Measurements from ENCODE around the gene KRTAP5-10. TPM values are rescaled to one million over a fixed set of nuclear protein-coding genes. Genes with fewer than 3 reads are reported as not detected.
"Not testable (repeated sequence)": the region's sequence is repeated elsewhere in the genome, so short reads cannot be mapped to it uniquely, and the experiment has no call there.

The KRTAP5-10 gene
- total and polyA plus RNA-seq, 9 of the 15 experiments (the other 6 are each of a cell fraction or from before 2014, with no cell fraction given), result not detected

DNA sequence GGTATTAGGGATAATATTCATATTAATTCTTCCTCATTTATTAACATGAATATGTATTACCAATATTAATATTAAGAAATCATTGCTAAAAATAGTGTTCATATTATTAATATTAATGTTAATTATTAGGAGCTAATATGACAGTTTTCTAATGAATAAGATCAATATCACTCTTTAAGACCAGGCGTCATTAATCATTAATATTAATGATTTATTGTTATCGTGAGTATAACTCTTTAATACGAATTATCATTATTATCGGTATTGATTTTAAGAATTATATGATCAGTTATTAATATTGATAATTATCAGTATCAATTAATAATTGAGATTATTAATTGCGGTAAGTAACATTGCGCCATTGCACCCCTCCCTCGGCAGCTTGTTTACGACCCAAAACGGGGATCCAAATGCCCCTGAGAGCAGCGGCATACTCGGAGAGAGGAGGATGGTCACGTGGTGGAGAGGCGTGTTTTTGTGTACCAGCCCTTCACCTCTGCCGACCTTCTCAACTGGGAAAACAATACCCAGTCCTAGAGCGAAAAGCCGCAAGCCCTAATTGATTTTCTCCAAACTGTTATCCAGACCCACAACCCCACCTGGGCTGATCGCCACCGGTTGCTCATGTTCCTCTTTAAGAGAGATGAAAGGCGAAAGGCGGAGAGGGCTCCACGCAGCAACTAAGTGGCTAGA, 46.0 kb downstream of the KRTAP5-10 start:
- 14% methylated on average over 19 of the region's 21 CpGs for WGBS (ENCODE audit: insufficient coverage, low coverage, missing lambda C conversion rate)
- H3K4me2 ChIP-seq (ENCODE audit: insufficient read depth, low read length); H3K9me1 ChIP-seq (ENCODE audit: control insufficient read depth, insufficient read depth, low read length); H3K79me2 ChIP-seq (ENCODE audit: control insufficient read depth, insufficient read depth, low read length); FAIRE-seq; H3K9ac ChIP-seq (ENCODE audit: insufficient read depth in 1 of 2, low read depth in 2 of 2, low read length in 2 of 2); intact Hi-C loops (cut with micrococcal nuclease); H2AFZ ChIP-seq (ENCODE audit: low read depth, low read length); H4K20me1 ChIP-seq (replicated peaks; ENCODE audit: control insufficient read depth, insufficient read depth, low read length); BruUV-seq (replicated peaks); CTCF ChIA-PET (ENCODE audit: low intra/inter-chr PET ratio); H3K4me3 ChIP-seq; H3K36me3 ChIP-seq (ENCODE audit: control insufficient read depth, insufficient read depth, low read length); H3K27ac ChIP-seq (ENCODE audit: extremely low read depth, low read depth, low read length); DNase-seq (ENCODE audit: extremely low read depth in 1 of 4, low spot score in 3 of 4); H3K9me3 ChIP-seq (replicated peaks; ENCODE audit: control insufficient read depth, insufficient read depth, low read depth, low read length); POLR2A ChIA-PET; H3K4me1 ChIP-seq (replicated peaks in 1 of 2; ENCODE audit: control insufficient read depth in 2 of 2, insufficient read depth in 2 of 2, low read length in 2 of 2); ATAC-seq: not testable (repeated sequence)
- peaks cover 4 to 13% of the 10 kb centered on the region in 2 experiments for H3K27me3 ChIP-seq (ENCODE audit: control insufficient read depth in 2 of 2, insufficient read depth in 2 of 2, low read length in 2 of 2)
- TF ChIP-seq, protein P1, sequence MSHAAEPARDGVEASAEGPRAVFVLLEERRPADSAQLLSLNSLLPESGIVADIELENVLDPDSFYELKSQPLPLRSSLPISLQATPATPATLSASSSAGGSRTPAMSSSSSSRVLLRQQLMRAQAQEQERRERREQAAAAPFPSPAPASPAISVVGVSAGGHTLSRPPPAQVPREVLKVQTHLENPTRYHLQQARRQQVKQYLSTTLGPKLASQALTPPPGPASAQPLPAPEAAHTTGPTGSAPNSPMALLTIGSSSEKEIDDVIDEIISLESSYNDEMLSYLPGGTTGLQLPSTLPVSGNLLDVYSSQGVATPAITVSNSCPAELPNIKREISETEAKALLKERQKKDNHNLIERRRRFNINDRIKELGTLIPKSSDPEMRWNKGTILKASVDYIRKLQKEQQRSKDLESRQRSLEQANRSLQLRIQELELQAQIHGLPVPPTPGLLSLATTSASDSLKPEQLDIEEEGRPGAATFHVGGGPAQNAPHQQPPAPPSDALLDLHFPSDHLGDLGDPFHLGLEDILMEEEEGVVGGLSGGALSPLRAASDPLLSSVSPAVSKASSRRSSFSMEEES (CRISPR knock-in tag; IDR thresholded peaks at IDR 0.05), result peak; percentile 18; the same call in 1 of the 2 replicates
- TF ChIP-seq, protein P2, sequence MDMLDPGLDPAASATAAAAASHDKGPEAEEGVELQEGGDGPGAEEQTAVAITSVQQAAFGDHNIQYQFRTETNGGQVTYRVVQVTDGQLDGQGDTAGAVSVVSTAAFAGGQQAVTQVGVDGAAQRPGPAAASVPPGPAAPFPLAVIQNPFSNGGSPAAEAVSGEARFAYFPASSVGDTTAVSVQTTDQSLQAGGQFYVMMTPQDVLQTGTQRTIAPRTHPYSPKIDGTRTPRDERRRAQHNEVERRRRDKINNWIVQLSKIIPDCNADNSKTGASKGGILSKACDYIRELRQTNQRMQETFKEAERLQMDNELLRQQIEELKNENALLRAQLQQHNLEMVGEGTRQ (CRISPR knock-in tag; IDR thresholded peaks at IDR 0.05), result peak; percentile 73
- TF ChIP-seq, protein P3, sequence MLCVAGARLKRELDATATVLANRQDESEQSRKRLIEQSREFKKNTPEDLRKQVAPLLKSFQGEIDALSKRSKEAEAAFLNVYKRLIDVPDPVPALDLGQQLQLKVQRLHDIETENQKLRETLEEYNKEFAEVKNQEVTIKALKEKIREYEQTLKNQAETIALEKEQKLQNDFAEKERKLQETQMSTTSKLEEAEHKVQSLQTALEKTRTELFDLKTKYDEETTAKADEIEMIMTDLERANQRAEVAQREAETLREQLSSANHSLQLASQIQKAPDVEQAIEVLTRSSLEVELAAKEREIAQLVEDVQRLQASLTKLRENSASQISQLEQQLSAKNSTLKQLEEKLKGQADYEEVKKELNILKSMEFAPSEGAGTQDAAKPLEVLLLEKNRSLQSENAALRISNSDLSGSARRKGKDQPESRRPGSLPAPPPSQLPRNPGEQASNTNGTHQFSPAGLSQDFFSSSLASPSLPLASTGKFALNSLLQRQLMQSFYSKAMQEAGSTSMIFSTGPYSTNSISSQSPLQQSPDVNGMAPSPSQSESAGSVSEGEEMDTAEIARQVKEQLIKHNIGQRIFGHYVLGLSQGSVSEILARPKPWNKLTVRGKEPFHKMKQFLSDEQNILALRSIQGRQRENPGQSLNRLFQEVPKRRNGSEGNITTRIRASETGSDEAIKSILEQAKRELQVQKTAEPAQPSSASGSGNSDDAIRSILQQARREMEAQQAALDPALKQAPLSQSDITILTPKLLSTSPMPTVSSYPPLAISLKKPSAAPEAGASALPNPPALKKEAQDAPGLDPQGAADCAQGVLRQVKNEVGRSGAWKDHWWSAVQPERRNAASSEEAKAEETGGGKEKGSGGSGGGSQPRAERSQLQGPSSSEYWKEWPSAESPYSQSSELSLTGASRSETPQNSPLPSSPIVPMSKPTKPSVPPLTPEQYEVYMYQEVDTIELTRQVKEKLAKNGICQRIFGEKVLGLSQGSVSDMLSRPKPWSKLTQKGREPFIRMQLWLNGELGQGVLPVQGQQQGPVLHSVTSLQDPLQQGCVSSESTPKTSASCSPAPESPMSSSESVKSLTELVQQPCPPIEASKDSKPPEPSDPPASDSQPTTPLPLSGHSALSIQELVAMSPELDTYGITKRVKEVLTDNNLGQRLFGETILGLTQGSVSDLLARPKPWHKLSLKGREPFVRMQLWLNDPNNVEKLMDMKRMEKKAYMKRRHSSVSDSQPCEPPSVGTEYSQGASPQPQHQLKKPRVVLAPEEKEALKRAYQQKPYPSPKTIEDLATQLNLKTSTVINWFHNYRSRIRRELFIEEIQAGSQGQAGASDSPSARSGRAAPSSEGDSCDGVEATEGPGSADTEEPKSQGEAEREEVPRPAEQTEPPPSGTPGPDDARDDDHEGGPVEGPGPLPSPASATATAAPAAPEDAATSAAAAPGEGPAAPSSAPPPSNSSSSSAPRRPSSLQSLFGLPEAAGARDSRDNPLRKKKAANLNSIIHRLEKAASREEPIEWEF (CRISPR knock-in tag; IDR thresholded peaks at IDR 0.05), result 0 out of 2 replicates have a peak, but pooled peaks have one; percentile 41
- TF ChIP-seq DACH1 (IDR thresholded peaks at IDR 0.05; ENCODE audit: partially characterized antibody) (peak; percentile 98), ZNF232 (CRISPR knock-in tag; IDR thresholded peaks at IDR 0.05) (peak; percentile 53; the same call in 1 of the 2 replicates), RAD51 (IDR thresholded peaks at IDR 0.05; ENCODE audit: borderline replicate concordance, low read depth) (peak; percentile 53), MCM7 (IDR thresholded peaks at IDR 0.05) (peak in 1 of 2 experiments; percentile 91; a peak in 2 of 4 replicates)
- TF ChIP-seq, protein P4, sequence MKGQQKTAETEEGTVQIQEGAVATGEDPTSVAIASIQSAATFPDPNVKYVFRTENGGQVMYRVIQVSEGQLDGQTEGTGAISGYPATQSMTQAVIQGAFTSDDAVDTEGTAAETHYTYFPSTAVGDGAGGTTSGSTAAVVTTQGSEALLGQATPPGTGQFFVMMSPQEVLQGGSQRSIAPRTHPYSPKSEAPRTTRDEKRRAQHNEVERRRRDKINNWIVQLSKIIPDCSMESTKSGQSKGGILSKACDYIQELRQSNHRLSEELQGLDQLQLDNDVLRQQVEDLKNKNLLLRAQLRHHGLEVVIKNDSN (CRISPR knock-in tag; IDR thresholded peaks at IDR 0.05), result peak; percentile 80
- in situ Hi-C loops (cut with MboI), result loop anchor here (10.0 kb wide), 1 partner anchor 123 kb away; no protein-coding TSS in a partner anchor
